Neural cell (in vitro differentiated cells): ENCODE measurements around the gene BCAS1. TPM values are rescaled to one million over a fixed set of nuclear protein-coding genes. Genes with fewer than 3 reads are reported as not detected.

Source experiments
- H2AFZ ChIP-seq: fragments of 200-600, 300-800 bp; sonication (generic), shearing (Covaris generic); 2 replicates; pipeline ENCODE4 v1.6.0; 2014; ENCODE audit warnings: low read depth, mild to moderate bottlenecking, antibody characterized with exemption, low read length, moderate library complexity
- H3F3A ChIP-seq: fragments of 200-600 bp; shearing (Covaris generic); 2 replicates; pipeline ENCODE4 v1.6.1; 2016; ENCODE audit warnings: mild to moderate bottlenecking, moderate library complexity, mixed read lengths, antibody characterized with exemption, low read length; ENCODE audit not compliant: insufficient read depth, poor library complexity, severe bottlenecking
- H3K27ac ChIP-seq: fragments of 200-600, 300-800 bp; sonication (generic), shearing (Covaris generic); 2 replicates; pipeline ENCODE4 v1.5.1; 2014; ENCODE audit warnings: mild to moderate bottlenecking, low read length, moderate library complexity
- H3K27me3 ChIP-seq: fragments of 300-800, 200-600 bp; sonication (generic), shearing (Covaris generic); 2 replicates; pipeline ENCODE4 v1.6.0; 2014; ENCODE audit warnings: mild to moderate bottlenecking, low read depth, low read length, moderate library complexity; ENCODE audit not compliant: insufficient read depth
- H3K36me3 ChIP-seq: fragments of 300-800, 200-600 bp; sonication (generic), shearing (Covaris generic); 2 replicates; pipeline ENCODE4 v1.5.1; 2014; ENCODE audit warnings: mild to moderate bottlenecking, antibody characterized with exemption, low read length, moderate library complexity; ENCODE audit not compliant: insufficient read depth
- H3K4me2 ChIP-seq: fragments of 300-800, 200-600 bp; sonication (generic), shearing (Covaris generic); 2 replicates; pipeline ENCODE4 v1.6.0; 2014; ENCODE audit warnings: mild to moderate bottlenecking, low read length
- H3K4me3 ChIP-seq: fragments of 300-800, 200-600 bp; sonication (generic), shearing (Covaris generic); 2 replicates; pipeline ENCODE4 v1.5.1; 2014; ENCODE audit warnings: mild to moderate bottlenecking, low read length, moderate library complexity
- H3K79me2 ChIP-seq: fragments of 200-600 bp; shearing (Covaris generic); replicated peaks from 2 replicates; pipeline ENCODE4 v1.6.0; 2014; ENCODE audit warnings: mild to moderate bottlenecking, low read length, moderate library complexity; ENCODE audit not compliant: insufficient read depth
- H3K9ac ChIP-seq: fragments of 300-800, 200-600 bp; sonication (generic), shearing (Covaris generic); 2 replicates; pipeline ENCODE4 v1.6.1; 2016; ENCODE audit warnings: mild to moderate bottlenecking, low read length, mixed read lengths
- H3K9me2 ChIP-seq: fragments of 200-600 bp; shearing (Covaris generic); 2 replicates; pipeline ENCODE4 v1.6.1; 2016; ENCODE audit warnings: mild to moderate bottlenecking, low read length, mixed read lengths; ENCODE audit not compliant: insufficient read depth
- H3K9me3 ChIP-seq: fragments of 200-600, 300-800 bp; sonication (generic), shearing (Covaris generic); 2 replicates; pipeline ENCODE4 v1.6.1; 2016; ENCODE audit warnings: mild to moderate bottlenecking, mixed run types, low read length, moderate library complexity, mixed read lengths
- H4K20me1 ChIP-seq: fragments of 200-600 bp; shearing (Covaris generic); 2 replicates; pipeline ENCODE4 v1.6.1; 2016; ENCODE audit warnings: mild to moderate bottlenecking, mixed run types; ENCODE audit not compliant: insufficient read depth
- CTCF ChIP-seq: fragments of 450-650 bp; IDR thresholded peaks from 2 replicates; pipeline ENCODE4 v1.5.1; 2014; ENCODE audit warnings: antibody characterized with exemption, mild to moderate bottlenecking, moderate library complexity; ENCODE audit not compliant: poor library complexity, severe bottlenecking
- EP300 ChIP-seq: fragments of 450-650 bp; conservative IDR thresholded peaks from 2 replicates; pipeline ENCODE4 v1.6.1; 2014; ENCODE audit warnings: antibody characterized with exemption, mild to moderate bottlenecking, moderate library complexity; ENCODE audit not compliant: poor library complexity, severe bottlenecking
- EZH2 ChIP-seq: fragments of 200-600, 300-800 bp; shearing (Covaris generic), sonication (generic); IDR thresholded peaks from 2 replicates; pipeline ENCODE4 v1.6.1; 2014; ENCODE audit warnings: antibody characterized with exemption, low read length, borderline replicate concordance, mild to moderate bottlenecking; ENCODE audit not compliant: insufficient read depth, poor library complexity, severe bottlenecking
- MXI1 ChIP-seq: fragments of 450-650 bp; conservative IDR thresholded peaks from 2 replicates; pipeline ENCODE4 v1.6.1; 2014; ENCODE audit warnings: antibody characterized with exemption, mild to moderate bottlenecking; ENCODE audit not compliant: poor library complexity, severe bottlenecking
- POLR2AphosphoS5 ChIP-seq: IDR thresholded peaks from 2 replicates; pipeline ENCODE4 v1.6.1; 2012
- RAD21 ChIP-seq: fragments of 450-650 bp; conservative IDR thresholded peaks from 2 replicates; pipeline ENCODE4 v1.6.1; 2014; ENCODE audit warnings: antibody characterized with exemption, mild to moderate bottlenecking, moderate library complexity
- REST ChIP-seq: IDR thresholded peaks from 2 replicates; pipeline ENCODE4 v1.6.1; 2012; ENCODE audit warnings: borderline replicate concordance
- SMC3 ChIP-seq: fragments of 450-650 bp; conservative IDR thresholded peaks from 2 replicates; pipeline ENCODE4 v1.6.1; 2014; ENCODE audit warnings: antibody characterized with exemption, mild to moderate bottlenecking, moderate library complexity; ENCODE audit not compliant: poor library complexity
- TAF1 ChIP-seq: IDR thresholded peaks from 2 replicates; pipeline ENCODE4 v1.6.1; 2012; ENCODE audit warnings: low read depth
- polyA plus RNA-seq: library from polyadenylated mRNA; depleted of rRNA; stranded (reverse); fragments of >200 nt; gene quantifications from 2 replicates; pipeline ENCODE4 v1.2.3, GENCODE V29; 2014

BCAS1 gene
- polyA plus RNA-seq, 1 donor from 2014 or later, result not detected

- no peaks in the 10 kb centered on the region for H3K36me3 ChIP-seq
- no peaks in the 10 kb centered on the region for H3K9me2 ChIP-seq
- TF ChIP-seq SMC3 (no peak), RAD21 (no peak), CTCF (no peak), REST (no peak)
- no peaks in the 10 kb centered on the region for H3K27me3 ChIP-seq
- no peak overlapping the region for H3K4me2 ChIP-seq
- no peaks in the 10 kb centered on the region for H4K20me1 ChIP-seq
- no peak overlapping the region for H3K9ac ChIP-seq
- no peaks in the 10 kb centered on the region for H3K9me3 ChIP-seq
- no peaks in the 10 kb centered on the region for H3K79me2 ChIP-seq
- H3K27ac ChIP-seq, result no peak overlapping the region
- no peak overlapping the region for H2AFZ ChIP-seq
- no peaks in the 10 kb centered on the region for H3F3A ChIP-seq
- H3K4me3 ChIP-seq, result no peak overlapping the region
Observed at GRCh38 chr20:54118220-54119001, 48.0 kb upstream of the BCAS1 start.

GRCh38 chr20:54116550-54117235 lies 46.3 kb upstream of the BCAS1 start:
- H3K79me2 ChIP-seq, result no peaks in the 10 kb centered on the region
- TF ChIP-seq REST (no peak), POLR2AphosphoS5 (no peak), RAD21 (no peak), TAF1 (no peak), MXI1 (no peak), SMC3 (no peak), EZH2 (no peak), EP300 (no peak)
- H3K4me2 ChIP-seq, result no peak overlapping the region
- H3K9me3 ChIP-seq, result no peaks in the 10 kb centered on the region
- H3K9ac ChIP-seq, result no peak overlapping the region
- no peak overlapping the region for H3K4me3 ChIP-seq
- no peak overlapping the region for H3K27ac ChIP-seq
- no peaks in the 10 kb centered on the region for H3K9me2 ChIP-seq
- H2AFZ ChIP-seq, result no peak overlapping the region
- no peaks in the 10 kb centered on the region for H3F3A ChIP-seq
- H4K20me1 ChIP-seq, result no peaks in the 10 kb centered on the region
- H3K36me3 ChIP-seq, result no peaks in the 10 kb centered on the region
- no peaks in the 10 kb centered on the region for H3K27me3 ChIP-seq
